ENCODE data around the gene CRYBA4. TPM values are rescaled to one million over a fixed set of nuclear protein-coding genes. Genes with fewer than 3 reads are reported as not detected.
A peak's percentile ranks its signal among the peaks of the same experiment; 100 is the strongest.
"Not testable (repeated sequence)": the region's sequence is repeated elsewhere in the genome, so short reads cannot be mapped to it uniquely, and the experiment has no call there.

CRYBA4 gene
- total RNA-seq, 1 experiment from 2014 or later: not detected

DNA sequence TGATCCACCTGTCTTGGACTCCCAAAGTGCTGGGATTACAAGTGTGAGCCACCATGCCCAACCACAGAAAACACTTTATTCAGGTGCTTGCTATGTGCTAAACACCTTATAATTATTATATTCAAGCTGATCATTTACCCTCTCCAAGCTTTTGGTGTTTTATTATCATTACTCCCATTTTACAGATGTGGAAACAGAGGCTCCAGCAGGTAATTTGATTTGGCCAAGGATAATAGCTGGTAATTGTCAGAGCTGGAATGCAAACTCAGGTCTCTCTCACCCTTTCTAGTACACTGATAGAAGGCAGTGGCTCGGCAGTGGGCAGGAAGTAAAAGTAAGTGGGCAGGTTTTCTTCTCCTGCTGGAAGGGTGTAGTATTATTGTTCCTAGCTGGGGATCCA lies 28.0 kb upstream of the CRYBA4 start:
- DNase-seq (ENCODE audit: low read depth): no peak

DNA sequence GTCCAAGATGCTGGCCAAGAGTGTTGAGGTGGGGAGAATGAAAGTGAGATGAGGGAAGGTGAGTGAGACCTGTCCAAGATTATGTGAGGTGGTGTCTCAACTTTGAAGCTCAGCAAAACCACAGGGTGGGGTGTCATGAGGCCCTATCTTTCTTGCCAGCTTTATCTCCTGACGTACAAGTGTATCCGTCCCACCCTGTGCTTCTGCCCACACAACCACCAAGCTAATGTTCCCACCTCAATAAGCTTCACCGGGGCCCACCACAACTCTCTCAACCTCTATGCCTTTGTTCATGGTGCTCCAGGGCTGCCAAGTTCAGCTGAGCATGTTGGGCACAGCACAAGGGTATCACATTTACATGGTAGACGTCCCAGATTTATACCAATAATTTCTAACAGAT lies 24.7 kb upstream of the CRYBA4 start:
- DNase-seq (ENCODE audit: low read depth): no peak

GRCh38 chr22:26597480-26597879 lies 24.3 kb upstream of the CRYBA4 start:
- no peak for DNase-seq (ENCODE audit: low read depth)

- DNase-seq (ENCODE audit: low read depth): no peak
Observed at GRCh38 chr22:26599505-26599904, 22.3 kb upstream of the CRYBA4 start.

DNA sequence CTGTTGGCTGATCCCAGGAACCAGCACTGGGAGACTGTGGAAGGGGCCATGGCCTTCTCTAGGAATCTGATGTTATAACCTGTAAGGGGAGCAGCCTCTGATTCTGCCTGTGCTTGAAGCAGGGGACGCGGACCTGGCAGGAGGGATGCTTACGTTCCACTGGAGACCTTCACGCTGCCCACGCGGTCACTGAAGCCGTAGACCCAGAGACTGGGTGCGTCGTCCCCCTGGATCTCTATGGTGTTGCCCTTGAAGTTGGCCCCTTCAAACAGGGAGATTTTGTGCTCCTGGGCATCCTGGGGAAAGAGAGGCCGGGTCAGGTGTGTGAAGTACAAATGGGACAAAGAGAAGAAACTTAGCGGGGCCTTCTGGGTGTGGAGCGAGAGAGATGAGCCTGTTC lies 20.0 kb upstream of the CRYBA4 start:
- no peak for DNase-seq (ENCODE audit: low read depth)

GRCh38 chr22:26602127-26602526 lies 19.6 kb upstream of the CRYBA4 start:
- no peak for DNase-seq (ENCODE audit: low read depth)

DNA sequence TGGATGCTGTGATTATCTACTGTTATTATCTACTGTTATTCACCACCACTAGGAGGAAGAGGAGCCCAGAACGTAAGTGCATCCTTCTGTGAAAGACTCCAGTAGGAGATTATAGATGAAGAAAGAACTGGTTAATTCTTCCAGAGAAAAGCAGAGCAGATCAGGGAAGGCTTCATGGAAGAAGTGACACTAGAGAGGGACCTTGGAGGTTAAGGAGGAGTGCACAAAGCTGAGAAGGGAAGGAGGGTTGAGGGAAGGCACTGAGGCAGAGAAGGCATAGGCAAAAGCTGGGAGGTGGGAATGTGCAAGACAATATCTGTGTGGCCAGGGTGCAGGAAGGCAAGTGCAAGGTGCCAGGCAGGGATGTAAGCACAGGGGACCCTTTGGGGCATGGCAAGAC lies 17.4 kb upstream of the CRYBA4 start:
- DNase-seq (ENCODE audit: low read depth): no peak

- DNase-seq (ENCODE audit: low read depth): peak; percentile 76
Observed at GRCh38 chr22:26606611-26607010, 15.2 kb upstream of the CRYBA4 start.

DNA sequence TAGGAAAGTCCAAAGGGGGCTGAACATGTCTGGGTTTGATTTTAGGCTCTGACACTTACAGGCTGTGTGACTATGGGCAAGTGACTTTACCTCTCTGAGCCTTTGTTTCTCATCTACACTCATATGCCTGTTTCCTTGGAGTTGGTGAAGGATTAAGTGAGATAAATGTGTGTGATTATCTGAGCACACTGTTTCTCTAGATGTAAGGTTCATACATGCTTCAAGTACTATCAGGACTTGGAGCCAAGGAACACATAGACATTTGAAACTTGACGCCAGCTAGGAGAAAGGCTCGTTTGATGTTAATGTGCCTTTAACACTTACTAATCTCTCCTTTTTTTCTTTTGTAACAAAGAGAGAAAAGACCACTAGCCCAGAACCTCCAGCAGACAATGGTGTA lies 13.6 kb upstream of the CRYBA4 start:
- no peak for DNase-seq (ENCODE audit: low read depth)

DNA sequence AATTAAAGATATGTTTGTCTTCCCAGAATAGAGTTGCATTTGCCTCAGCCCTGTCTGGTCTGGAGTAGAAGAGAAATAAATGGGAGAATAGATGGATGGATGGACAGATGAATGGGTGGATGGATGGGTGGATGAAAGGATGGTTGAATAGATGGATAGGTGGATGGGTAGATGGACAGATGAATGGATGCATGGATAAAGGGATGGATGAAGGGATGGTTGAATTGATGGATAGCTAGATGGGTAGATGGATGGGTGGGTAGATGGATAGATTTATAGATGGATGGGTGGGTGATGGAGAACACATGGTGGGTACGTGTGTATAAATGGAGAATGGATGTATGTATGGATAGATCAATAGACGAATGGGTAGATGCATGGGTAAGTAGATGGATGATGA lies 12.5 kb upstream of the CRYBA4 start:
- no peak for DNase-seq (ENCODE audit: low read depth)

GRCh38 chr22:26610072-26610958 lies 11.4 kb upstream of the CRYBA4 start:
- DNase-seq (ENCODE audit: low read depth): peak; percentile 96

DNA sequence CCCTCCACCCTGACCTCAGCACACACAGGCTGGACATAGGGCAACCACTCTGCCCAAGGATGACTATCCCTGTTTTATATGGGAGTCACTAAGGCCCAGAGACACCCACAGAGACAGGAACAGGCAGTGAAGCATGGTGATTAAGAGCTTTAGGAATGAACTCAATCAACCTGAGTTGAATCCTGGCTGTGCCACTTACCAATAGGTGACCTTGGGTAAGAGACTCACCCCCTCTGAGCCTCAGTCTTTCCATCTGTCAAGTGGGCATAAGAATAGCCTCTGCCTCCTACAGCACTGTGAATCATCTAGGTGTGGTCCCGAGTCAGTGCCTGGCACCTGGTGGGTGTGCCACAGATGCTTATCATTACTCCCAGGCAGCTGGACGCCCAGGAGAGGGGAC lies 10.8 kb upstream of the CRYBA4 start:
- DNase-seq (ENCODE audit: low read depth): peak; percentile 78

DNA sequence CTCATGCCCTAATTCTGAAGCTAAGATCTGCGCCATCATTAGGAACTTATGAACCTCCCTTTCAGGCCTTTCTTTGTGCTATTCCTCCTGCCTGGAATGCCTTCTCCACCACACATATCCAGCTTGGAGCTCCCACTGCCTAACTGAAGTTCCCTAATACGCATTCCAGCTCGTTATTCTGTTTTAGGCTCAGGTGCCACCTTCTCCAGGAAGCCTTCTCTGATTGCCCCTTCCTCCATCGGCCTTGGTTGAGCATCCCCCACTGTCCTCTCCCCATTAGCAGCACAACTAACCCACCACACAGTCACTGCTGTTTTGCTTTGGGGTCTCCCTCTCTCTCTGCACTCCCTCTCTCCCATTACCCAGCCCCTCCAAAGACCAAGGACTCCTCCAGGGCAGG lies 9.1 kb upstream of the CRYBA4 start:
- DNase-seq (ENCODE audit: low read depth): no peak

GRCh38 chr22:26613753-26614152 lies 8.0 kb upstream of the CRYBA4 start:
- not testable (repeated sequence) for DNase-seq (ENCODE audit: low read depth)

GRCh38 chr22:26614322-26614721 lies 7.4 kb upstream of the CRYBA4 start:
- no peak for DNase-seq (ENCODE audit: low read depth)

DNA sequence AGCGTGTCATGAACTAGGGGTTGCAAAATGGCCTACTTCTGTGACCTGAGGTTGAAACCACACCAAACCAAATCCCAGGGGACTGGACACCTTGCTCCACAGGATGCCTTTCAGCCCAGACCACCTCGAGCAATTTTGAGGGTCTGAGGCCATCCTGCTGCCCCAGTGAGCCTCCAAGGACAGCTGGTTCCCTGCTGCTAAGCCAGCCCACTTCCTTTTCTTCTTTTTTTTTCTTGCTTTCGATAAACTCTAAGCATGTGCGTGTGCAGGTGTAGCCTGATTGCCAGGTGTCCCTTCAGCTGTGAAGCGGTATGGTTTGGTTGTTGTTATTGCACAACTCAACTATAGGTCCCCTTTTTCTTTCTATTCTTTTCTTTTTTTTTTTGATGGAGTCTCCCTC lies 6.6 kb upstream of the CRYBA4 start:
- DNase-seq (ENCODE audit: low read depth): no peak

GRCh38 chr22:26615830-26616435 lies 5.8 kb upstream of the CRYBA4 start:
- no peak for DNase-seq (ENCODE audit: low read depth)

- no peak for DNase-seq (ENCODE audit: low read depth)
Observed at GRCh38 chr22:26616650-26617049, 5.1 kb upstream of the CRYBA4 start.

DNA sequence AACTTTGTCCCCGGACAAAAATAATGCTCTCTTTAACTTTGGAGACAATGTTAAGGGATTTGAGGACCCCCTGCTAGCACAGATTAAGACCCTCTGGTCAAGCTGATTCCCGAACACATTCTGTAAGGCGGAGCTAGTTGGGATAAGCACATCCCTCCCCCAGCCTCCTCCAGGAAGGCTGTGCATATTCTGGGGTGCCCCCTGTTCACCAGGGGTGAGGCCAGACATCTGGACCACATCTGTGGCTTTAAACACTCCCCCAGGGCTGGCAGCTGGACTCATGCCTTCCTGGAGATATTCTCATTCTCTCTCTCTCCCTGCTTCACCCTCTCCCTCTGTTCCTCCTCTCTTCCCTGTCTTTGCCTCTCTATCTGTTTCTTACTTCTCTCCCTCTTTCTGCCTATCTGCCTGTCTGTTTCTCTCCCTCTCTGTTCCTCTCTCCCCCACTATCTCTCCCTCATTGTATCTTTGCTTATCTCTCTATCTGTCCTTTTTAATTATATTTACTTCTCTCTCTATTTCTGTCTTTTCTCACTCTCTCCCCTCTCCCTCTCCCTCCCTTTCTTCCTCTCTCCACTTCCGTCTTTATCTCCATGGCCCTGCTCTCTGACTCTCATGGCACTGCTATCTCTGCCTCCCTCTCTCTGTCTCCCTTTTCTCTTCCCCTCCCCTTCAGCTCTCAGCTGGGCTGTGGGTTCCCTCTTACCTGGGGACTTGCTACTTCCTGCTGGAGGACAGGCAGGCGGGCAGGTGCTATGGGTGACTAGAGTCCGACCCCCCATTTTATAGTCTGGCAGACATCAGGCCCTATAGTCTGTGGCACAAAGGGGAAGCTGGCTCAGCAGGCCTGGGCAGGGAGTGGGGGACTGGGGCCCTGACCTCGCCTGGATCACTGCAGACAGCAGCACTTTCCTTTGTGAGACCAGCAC lies 4.2 kb upstream of the CRYBA4 start, which contains the start of gene CRYBB1:
TSS of gene CRYBB1 (minus strand) at position 757 of the 929 bp plus-strand sequence. CDS start 1,708 bp downstream, outside the sequence.
- DNase-seq (ENCODE audit: low read depth): no peak

GRCh38 chr22:26618455-26618854 lies 3.3 kb upstream of the CRYBA4 start:
- DNase-seq (ENCODE audit: low read depth): no peak

DNA sequence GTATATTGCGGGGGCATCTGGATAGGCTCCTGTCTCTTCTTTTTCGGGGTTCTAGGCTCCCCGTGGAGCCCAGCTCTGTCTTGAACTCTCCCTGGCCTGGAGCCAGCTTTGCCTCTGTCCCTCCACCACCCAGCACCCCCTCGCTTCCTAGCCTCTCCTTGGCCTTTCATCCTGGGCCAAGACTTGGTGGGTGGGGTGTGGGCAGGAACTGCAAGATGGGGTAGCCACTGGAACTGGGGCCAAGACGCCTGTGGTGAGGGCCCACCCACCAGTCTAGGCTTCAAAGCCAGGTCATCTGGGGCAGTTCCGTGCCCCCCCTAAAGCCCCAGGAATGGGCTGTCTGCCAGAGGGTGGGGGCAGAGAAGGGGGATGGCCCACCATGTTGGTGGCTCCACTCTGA lies 2.3 kb upstream of the CRYBA4 start:
- DNase-seq (ENCODE audit: low read depth): no peak

DNA sequence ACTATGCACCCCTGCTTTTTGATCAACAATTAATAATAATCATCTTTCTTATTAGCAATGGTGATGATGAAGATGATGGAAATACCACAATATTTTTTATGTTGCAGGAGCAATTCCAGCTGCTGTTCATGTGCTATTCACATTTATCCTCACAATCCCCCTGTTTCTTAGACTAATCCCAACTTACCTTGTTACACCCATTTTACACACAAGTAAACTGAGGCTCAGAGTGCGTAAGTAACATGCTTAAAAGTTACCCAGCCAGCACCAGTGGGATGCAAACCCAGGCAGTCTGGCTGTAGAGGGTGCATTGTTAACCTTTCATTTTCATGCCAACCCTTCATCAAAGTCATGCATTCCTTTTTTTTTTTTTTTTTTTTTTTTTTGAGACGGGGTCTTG lies 1.6 kb upstream of the CRYBA4 start:
- DNase-seq (ENCODE audit: low read depth): no peak

All from HT1080 (cell line).